Measurements from ENCODE around the gene HMHB1. TPM values are rescaled to one million over a fixed set of nuclear protein-coding genes. Genes with fewer than 3 reads are reported as not detected.

Gene HMHB1
- total and polyA plus RNA-seq, 2 donors (not counting 1 experiment from before 2014, with no cell fraction given) = not detected

GRCh38 chr5:143819716-143820115 is 7.8 kb downstream of the HMHB1 start:
- no peak overlapping the region for H3K27ac ChIP-seq (ENCODE audit: insufficient read depth, low read length)
- H3K79me2 ChIP-seq (ENCODE audit: control insufficient read depth, insufficient read depth, low read length) = no peaks in the 10 kb centered on the region
- TF ChIP-seq EZH2 (IDR thresholded peaks at IDR 0.05; ENCODE audit: low read length, missing control alignments) (no peak), CTCF (conservative IDR thresholded peaks at IDR 0.05 in 1 of 2, IDR thresholded peaks at IDR 0.05 in 1 of 2; ENCODE audit: low read depth in 1 of 2, low read length in 2 of 2) (no peak)
- no peaks in the 10 kb centered on the region for H3K9me3 ChIP-seq (ENCODE audit: control insufficient read depth, insufficient read depth, low read depth, low read length)
- H3K4me3 ChIP-seq (replicated peaks in 1 of 4; ENCODE audit: control extremely low read depth in 1 of 4, insufficient read depth in 1 of 4, low read depth in 3 of 4, low read length in 4 of 4) = no peak overlapping the region
- no peak overlapping the region for H3K4me2 ChIP-seq (ENCODE audit: extremely low read depth, insufficient read depth, low read length)
- H4K20me1 ChIP-seq (ENCODE audit: control insufficient read depth, extremely low read depth, insufficient read depth, low read length) = no peaks in the 10 kb centered on the region
- H2AFZ ChIP-seq (ENCODE audit: low read length) = no peak overlapping the region
- no peaks in the 10 kb centered on the region for H3K27me3 ChIP-seq (ENCODE audit: control insufficient read depth, insufficient read depth, low read length)
- H3K36me3 ChIP-seq (ENCODE audit: control insufficient read depth, insufficient read depth, low read length) = no peaks in the 10 kb centered on the region
- H3K9ac ChIP-seq (ENCODE audit: insufficient read depth, low read length) = no peak overlapping the region
- no peak for DNase-seq (ENCODE audit: low read depth in 2 of 2)
- peaks cover 3% of the 10 kb centered on the region for H3K4me1 ChIP-seq (ENCODE audit: control insufficient read depth, extremely low read depth, insufficient read depth, low read length)

- TF ChIP-seq CTCF (conservative IDR thresholded peaks at IDR 0.05 in 1 of 2, IDR thresholded peaks at IDR 0.05 in 1 of 2; ENCODE audit: low read depth in 1 of 2, low read length in 2 of 2) (no peak), EZH2 (IDR thresholded peaks at IDR 0.05; ENCODE audit: low read length, missing control alignments) (no peak)
- DNase-seq (ENCODE audit: low read depth in 2 of 2) = peak in 1 of 2 donors; percentile 14
These were observed 8.5 kb downstream of the HMHB1 start for GRCh38 chr5:143820451-143820850.

GRCh38 chr5:143824851-143825720 is 13.1 kb downstream of the HMHB1 start:
- Histone ChIP-seq H3K27me3 (ENCODE audit: control insufficient read depth, insufficient read depth, low read length) (no peaks in the 10 kb centered on the region), H3K4me1 (ENCODE audit: control insufficient read depth, extremely low read depth, insufficient read depth, low read length) (peaks cover 3% of the 10 kb centered on the region), H3K4me2 (ENCODE audit: extremely low read depth, insufficient read depth, low read length) (no peak overlapping the region), H2AFZ (ENCODE audit: low read length) (no peak overlapping the region), H3K79me2 (ENCODE audit: control insufficient read depth, insufficient read depth, low read length) (no peaks in the 10 kb centered on the region), H3K4me3 (replicated peaks in 1 of 4; ENCODE audit: control extremely low read depth in 1 of 4, insufficient read depth in 1 of 4, low read depth in 3 of 4, low read length in 4 of 4) (no peak overlapping the region), H4K20me1 (ENCODE audit: control insufficient read depth, extremely low read depth, insufficient read depth, low read length) (no peaks in the 10 kb centered on the region), H3K36me3 (ENCODE audit: control insufficient read depth, insufficient read depth, low read length) (no peaks in the 10 kb centered on the region), H3K9ac (ENCODE audit: insufficient read depth, low read length) (no peak overlapping the region), H3K9me3 (ENCODE audit: control insufficient read depth, insufficient read depth, low read depth, low read length) (no peaks in the 10 kb centered on the region), H3K27ac (ENCODE audit: insufficient read depth, low read length) (no peak overlapping the region)
- peak; percentile 59 to 77 for DNase-seq (ENCODE audit: low read depth in 2 of 2)
- peak; percentile 94 to 96 for TF ChIP-seq CTCF (conservative IDR thresholded peaks at IDR 0.05 in 1 of 2, IDR thresholded peaks at IDR 0.05 in 1 of 2; ENCODE audit: low read depth in 1 of 2, low read length in 2 of 2)
- TF ChIP-seq EZH2 (IDR thresholded peaks at IDR 0.05; ENCODE audit: low read length, missing control alignments) = no peak

More at GRCh38 chr5:143820451-143820850, 8.5 kb downstream of the HMHB1 start:
- no peaks in the 10 kb centered on the region for H3K9me3 ChIP-seq (ENCODE audit: control insufficient read depth, insufficient read depth, low read depth, low read length)
- H3K27me3 ChIP-seq (ENCODE audit: control insufficient read depth, insufficient read depth, low read length) = no peaks in the 10 kb centered on the region
- no peak overlapping the region for H3K4me2 ChIP-seq (ENCODE audit: extremely low read depth, insufficient read depth, low read length)
- peaks cover 3% of the 10 kb centered on the region for H3K4me1 ChIP-seq (ENCODE audit: control insufficient read depth, extremely low read depth, insufficient read depth, low read length)
- H3K4me3 ChIP-seq (replicated peaks in 1 of 4; ENCODE audit: control extremely low read depth in 1 of 4, insufficient read depth in 1 of 4, low read depth in 3 of 4, low read length in 4 of 4) = no peak overlapping the region
- H3K27ac ChIP-seq (ENCODE audit: insufficient read depth, low read length) = no peak overlapping the region
- H3K79me2 ChIP-seq (ENCODE audit: control insufficient read depth, insufficient read depth, low read length) = no peaks in the 10 kb centered on the region
- H3K9ac ChIP-seq (ENCODE audit: insufficient read depth, low read length) = no peak overlapping the region
- H4K20me1 ChIP-seq (ENCODE audit: control insufficient read depth, extremely low read depth, insufficient read depth, low read length) = no peaks in the 10 kb centered on the region
- no peak overlapping the region for H2AFZ ChIP-seq (ENCODE audit: low read length)
- no peaks in the 10 kb centered on the region for H3K36me3 ChIP-seq (ENCODE audit: control insufficient read depth, insufficient read depth, low read length)

All from fibroblast of lung (primary cell).